Measurements from ENCODE around the gene KCNJ10. TPM values are rescaled to one million over a fixed set of nuclear protein-coding genes. Genes with fewer than 3 reads are reported as not detected.

The KCNJ10 gene
- total RNA-seq, 1 experiment from 2014 or later: 1.4 TPM

GRCh38 chr1:160107512-160107911, 37.6 kb upstream of the KCNJ10 start:
- Mint-ChIP-seq H3K4me1 (peaks cover 48% of the 10 kb centered on the region), H3K9me3 (no peaks in the 10 kb centered on the region), H3K36me3 (no peaks in the 10 kb centered on the region), H3K27ac (no peak overlapping the region), H3K27me3 (ENCODE audit: low read depth) (peaks cover 3% of the 10 kb centered on the region; the same call in 1 of the 2 replicates), H3K4me3 (no peak overlapping the region)
- ATAC-seq (no peak), DNase-seq (ENCODE audit: low spot score) (no peak)
- POLR2A ChIA-PET: no interaction called here
- no peak for TF ChIP-seq CBFB (CRISPR knock-in tag; IDR thresholded peaks at IDR 0.05; ENCODE audit: low read depth)
- no peak for TF ChIP-seq ZNF396 (CRISPR knock-in tag; IDR thresholded peaks at IDR 0.05; ENCODE audit: borderline replicate concordance)
- no peak for TF ChIP-seq ERG (CRISPR knock-in tag; IDR thresholded peaks at IDR 0.05)
- TF ChIP-seq IRF1 (CRISPR knock-in tag; IDR thresholded peaks at IDR 0.05): no peak
- no peak for TF ChIP-seq SOX15 (CRISPR knock-in tag; IDR thresholded peaks at IDR 0.05)
- TF ChIP-seq, protein P1, sequence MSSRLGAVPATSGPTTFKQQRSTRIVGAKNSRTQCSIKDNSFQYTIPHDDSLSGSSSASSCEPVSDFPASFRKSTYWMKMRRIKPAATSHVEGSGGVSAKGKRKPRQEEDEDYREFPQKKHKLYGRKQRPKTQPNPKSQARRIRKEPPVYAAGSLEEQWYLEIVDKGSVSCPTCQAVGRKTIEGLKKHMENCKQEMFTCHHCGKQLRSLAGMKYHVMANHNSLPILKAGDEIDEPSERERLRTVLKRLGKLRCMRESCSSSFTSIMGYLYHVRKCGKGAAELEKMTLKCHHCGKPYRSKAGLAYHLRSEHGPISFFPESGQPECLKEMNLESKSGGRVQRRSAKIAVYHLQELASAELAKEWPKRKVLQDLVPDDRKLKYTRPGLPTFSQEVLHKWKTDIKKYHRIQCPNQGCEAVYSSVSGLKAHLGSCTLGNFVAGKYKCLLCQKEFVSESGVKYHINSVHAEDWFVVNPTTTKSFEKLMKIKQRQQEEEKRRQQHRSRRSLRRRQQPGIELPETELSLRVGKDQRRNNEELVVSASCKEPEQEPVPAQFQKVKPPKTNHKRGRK (CRISPR knock-in tag; IDR thresholded peaks at IDR 0.05; ENCODE audit: borderline replicate concordance): no peak
- no peak for TF ChIP-seq JUN (CRISPR knock-in tag; IDR thresholded peaks at IDR 0.05)
- no peak for TF ChIP-seq ZNF671 (CRISPR knock-in tag; IDR thresholded peaks at IDR 0.05)
- CTCF ChIA-PET: interaction anchor here (1.3 to 9.3 kb wide), 6 partner anchors 10 to 184 kb away, joined by 3 to 83 read pairs (median 14); partner anchors contain the start of genes ATP1A2 and IGSF8

- Mint-ChIP-seq H3K27me3 (ENCODE audit: low read depth) (peaks cover 3% of the 10 kb centered on the region; the same call in 1 of the 2 replicates), H3K4me1 (peaks cover 50% of the 10 kb centered on the region), H3K27ac (no peak overlapping the region), H3K36me3 (no peaks in the 10 kb centered on the region), H3K9me3 (no peaks in the 10 kb centered on the region), H3K4me3 (no peak overlapping the region)
- ChIA-PET CTCF (interaction anchor here (1.1 to 9.3 kb wide), 13 partner anchors 8 to 186 kb away, joined by 3 to 109 read pairs (median 27); partner anchors contain the start of gene ATP1A2), POLR2A (no interaction called here)
- DNase-seq (ENCODE audit: low spot score) (no peak), ATAC-seq (no peak)
- TF ChIP-seq ZNF121 (CRISPR knock-in tag; IDR thresholded peaks at IDR 0.05) (peak; percentile 76), RELA (CRISPR knock-in tag; IDR thresholded peaks at IDR 0.05; ENCODE audit: borderline replicate concordance) (no peak), SOX15 (CRISPR knock-in tag; IDR thresholded peaks at IDR 0.05) (no peak)
Observed at GRCh38 chr1:160105155-160105554, 35.2 kb upstream of the KCNJ10 start.

- H3K9me3 Mint-ChIP-seq: no peaks in the 10 kb centered on the region
- no peak for ATAC-seq
- ChIA-PET POLR2A (no interaction called here), CTCF (interaction anchor here (1.0 to 9.3 kb wide), 18 partner anchors 8 to 187 kb away, joined by 3 to 109 read pairs (median 10); partner anchors contain the start of genes ATP1A2 and PEX19)
- peaks cover 46% of the 10 kb centered on the region for H3K4me1 Mint-ChIP-seq
- DNase-seq (ENCODE audit: low spot score): no peak
- H3K27ac Mint-ChIP-seq: 0 out of 2 replicates have a peak overlapping the region, but pooled peaks have one; percentile 36
- peaks cover 5% of the 10 kb centered on the region; the same call in 1 of the 2 replicates for H3K27me3 Mint-ChIP-seq (ENCODE audit: low read depth)
- TF ChIP-seq, protein P2, sequence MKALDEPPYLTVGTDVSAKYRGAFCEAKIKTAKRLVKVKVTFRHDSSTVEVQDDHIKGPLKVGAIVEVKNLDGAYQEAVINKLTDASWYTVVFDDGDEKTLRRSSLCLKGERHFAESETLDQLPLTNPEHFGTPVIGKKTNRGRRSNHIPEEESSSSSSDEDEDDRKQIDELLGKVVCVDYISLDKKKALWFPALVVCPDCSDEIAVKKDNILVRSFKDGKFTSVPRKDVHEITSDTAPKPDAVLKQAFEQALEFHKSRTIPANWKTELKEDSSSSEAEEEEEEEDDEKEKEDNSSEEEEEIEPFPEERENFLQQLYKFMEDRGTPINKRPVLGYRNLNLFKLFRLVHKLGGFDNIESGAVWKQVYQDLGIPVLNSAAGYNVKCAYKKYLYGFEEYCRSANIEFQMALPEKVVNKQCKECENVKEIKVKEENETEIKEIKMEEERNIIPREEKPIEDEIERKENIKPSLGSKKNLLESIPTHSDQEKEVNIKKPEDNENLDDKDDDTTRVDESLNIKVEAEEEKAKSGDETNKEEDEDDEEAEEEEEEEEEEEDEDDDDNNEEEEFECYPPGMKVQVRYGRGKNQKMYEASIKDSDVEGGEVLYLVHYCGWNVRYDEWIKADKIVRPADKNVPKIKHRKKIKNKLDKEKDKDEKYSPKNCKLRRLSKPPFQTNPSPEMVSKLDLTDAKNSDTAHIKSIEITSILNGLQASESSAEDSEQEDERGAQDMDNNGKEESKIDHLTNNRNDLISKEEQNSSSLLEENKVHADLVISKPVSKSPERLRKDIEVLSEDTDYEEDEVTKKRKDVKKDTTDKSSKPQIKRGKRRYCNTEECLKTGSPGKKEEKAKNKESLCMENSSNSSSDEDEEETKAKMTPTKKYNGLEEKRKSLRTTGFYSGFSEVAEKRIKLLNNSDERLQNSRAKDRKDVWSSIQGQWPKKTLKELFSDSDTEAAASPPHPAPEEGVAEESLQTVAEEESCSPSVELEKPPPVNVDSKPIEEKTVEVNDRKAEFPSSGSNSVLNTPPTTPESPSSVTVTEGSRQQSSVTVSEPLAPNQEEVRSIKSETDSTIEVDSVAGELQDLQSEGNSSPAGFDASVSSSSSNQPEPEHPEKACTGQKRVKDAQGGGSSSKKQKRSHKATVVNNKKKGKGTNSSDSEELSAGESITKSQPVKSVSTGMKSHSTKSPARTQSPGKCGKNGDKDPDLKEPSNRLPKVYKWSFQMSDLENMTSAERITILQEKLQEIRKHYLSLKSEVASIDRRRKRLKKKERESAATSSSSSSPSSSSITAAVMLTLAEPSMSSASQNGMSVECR (CRISPR knock-in tag; IDR thresholded peaks at IDR 0.05; ENCODE audit: borderline replicate concordance): no peak
- TF ChIP-seq, protein P3, sequence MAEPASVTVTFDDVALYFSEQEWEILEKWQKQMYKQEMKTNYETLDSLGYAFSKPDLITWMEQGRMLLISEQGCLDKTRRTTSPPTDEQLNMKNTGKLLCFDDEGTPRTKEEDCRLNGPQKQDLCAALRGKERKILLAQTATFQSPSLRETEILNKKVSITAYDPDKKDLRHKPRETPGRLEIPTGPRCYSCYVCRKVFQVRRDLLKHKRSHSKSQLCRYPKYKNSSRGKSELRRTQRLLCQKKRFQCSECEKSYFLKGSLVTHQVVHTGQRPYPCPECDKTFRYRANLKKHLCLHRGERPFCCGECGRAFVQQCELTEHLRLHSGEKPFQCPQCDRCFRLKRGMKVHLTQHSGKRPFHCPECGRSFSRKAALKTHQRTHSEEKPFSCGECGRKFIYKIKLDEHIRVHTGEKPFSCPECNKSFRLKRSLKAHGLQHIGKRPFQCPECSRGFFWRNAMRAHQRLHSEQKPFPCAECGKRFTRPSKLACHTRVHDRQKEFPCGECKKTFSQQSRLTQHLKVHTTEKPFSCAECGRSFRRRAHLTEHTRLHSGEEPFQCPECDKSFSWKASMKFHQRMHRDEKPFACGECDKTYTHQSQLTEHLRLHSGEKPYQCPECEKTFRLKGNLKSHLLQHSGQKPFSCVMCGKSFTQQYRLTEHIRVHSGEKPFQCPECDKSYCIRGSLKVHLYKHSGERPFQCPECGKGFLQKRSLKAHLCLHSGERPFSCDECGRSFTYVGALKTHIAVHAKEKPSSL (CRISPR knock-in tag; conservative IDR thresholded peaks at IDR 0.05): no peak
- no peak overlapping the region for H3K4me3 Mint-ChIP-seq
- H3K36me3 Mint-ChIP-seq: no peaks in the 10 kb centered on the region
Observed at GRCh38 chr1:160104486-160104885, 34.5 kb upstream of the KCNJ10 start.

Data from WTC11 (cell line).